ENCODE results near the gene FHIT. TPM values are rescaled to one million over a fixed set of nuclear protein-coding genes. Genes with fewer than 3 reads are reported as not detected.

The FHIT gene
- total RNA-seq, 1 experiment from 2014 or later = 2.1 TPM

DNA sequence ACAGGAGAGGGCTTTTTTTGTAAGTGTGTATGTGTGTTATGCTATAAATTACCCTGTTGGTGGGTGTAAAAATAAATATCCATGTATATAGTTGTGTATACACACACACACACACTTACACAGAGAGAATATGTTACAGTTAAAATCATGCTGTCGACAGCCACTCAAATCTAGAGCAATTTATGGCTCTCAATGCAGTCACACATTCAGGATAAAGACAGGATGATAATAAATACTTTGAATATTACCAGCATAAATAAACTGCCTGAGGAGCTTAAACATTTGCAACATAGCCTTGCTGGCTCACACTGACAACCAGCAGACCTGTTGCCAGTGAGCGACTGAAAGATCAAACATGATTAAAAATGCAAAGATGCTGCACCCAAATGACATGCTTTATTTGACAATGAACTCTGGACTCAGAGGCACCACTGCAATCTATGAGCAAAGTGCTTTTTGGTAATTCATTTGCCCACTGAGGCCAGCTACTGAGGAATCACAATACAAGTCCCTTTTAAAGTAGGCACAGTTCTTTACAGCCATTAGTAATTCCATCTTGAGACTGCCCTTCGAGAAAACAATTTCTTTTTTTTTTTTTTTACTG lies 458.9 kb downstream of the FHIT start:
- no peak for DNase-seq (ENCODE audit: extremely low read depth, low read depth)

GRCh38 chr3:60788185-60788584 lies 463.1 kb downstream of the FHIT start:
- DNase-seq (ENCODE audit: extremely low read depth, low read depth) = no peak

DNA sequence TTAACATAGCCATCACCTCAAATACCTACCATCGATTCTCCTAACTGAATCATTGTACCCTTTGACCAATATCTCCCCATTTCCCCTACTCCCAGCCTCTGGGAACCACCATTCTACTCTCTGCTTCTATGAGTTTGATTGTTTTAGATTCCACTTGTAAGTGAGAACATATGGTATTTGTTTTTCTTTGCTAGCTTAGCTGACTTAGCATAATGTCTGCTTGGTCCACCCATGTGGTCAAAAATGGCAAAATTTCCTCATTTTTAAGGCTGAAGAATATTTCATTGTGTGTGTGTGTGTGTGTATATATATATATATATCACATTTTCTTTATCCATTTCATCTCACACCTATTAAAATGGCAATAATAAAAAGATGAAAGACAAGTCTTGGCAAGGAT lies 469.3 kb downstream of the FHIT start:
- no peak for DNase-seq (ENCODE audit: extremely low read depth, low read depth)

- no peak for DNase-seq (ENCODE audit: extremely low read depth, low read depth)
Measured at GRCh38 chr3:60779637-60780036, 471.6 kb downstream of the FHIT start.

DNA sequence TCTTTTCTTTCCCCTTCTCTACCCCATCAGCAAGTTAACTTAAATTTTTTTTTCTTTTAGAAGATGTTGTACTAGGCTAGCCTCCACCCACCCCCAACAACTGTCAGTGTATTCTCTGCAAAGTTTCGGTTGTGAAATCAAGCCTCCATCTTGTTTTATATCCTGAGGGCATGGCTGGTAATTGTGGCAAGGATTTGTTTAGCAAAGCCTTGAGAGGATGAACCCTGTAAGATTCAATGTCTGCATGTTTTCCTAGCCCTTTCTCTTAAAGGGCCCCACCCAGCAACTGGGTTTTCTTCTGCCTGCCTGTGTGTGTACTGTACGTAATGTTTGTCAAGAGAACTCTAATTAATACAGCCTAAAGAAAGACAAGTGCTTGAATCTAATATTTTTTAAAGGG lies 475.3 kb downstream of the FHIT start:
- DNase-seq (ENCODE audit: extremely low read depth, low read depth) = no peak

GRCh38 chr3:60774617-60775016 lies 476.6 kb downstream of the FHIT start:
- DNase-seq (ENCODE audit: extremely low read depth, low read depth) = no peak

- DNase-seq (ENCODE audit: extremely low read depth, low read depth) = no peak
Measured at GRCh38 chr3:60772584-60772983, 478.7 kb downstream of the FHIT start.

DNA sequence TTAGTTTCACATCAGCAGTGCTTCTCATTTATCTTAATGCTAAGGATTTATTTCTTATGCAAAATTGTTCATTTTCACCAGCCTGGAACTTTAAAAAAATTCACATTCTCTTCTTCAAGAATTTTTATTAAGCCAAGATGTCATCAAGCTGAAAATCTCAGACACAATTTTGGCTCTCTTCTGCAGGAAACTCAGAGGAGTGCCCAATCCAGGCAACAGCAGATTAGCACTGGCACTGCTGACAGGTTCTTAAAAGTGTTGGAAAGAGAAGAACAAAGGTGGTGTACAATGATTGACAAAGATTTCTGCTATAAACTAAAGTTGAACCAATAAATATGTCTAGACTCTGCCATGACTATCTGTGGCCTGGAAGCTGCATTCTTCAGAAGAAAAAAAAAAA lies 479.5 kb downstream of the FHIT start:
- no peak for DNase-seq (ENCODE audit: extremely low read depth, low read depth)

GRCh38 chr3:60770532-60770931 lies 480.7 kb downstream of the FHIT start:
- no peak for DNase-seq (ENCODE audit: extremely low read depth, low read depth)

DNA sequence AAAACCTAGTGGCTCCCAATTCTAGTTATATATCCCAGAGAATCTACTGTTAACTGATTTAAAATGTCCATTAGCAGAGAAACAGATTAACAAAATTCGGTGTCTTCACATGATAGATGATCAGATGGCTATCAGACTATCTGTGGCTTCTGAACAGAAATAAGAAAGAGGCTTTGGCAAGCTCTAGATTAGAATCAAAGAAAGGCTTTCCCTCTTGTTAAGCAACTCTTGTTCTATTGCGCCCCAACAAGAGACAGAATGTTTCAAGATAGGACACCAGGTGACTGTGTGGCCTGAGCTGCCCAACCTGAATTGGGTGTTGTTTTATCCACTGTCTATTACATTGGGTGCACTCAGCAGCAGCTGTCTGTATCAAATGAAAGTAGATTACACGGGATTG lies 483.7 kb downstream of the FHIT start:
- no peak for DNase-seq (ENCODE audit: extremely low read depth, low read depth)

DNA sequence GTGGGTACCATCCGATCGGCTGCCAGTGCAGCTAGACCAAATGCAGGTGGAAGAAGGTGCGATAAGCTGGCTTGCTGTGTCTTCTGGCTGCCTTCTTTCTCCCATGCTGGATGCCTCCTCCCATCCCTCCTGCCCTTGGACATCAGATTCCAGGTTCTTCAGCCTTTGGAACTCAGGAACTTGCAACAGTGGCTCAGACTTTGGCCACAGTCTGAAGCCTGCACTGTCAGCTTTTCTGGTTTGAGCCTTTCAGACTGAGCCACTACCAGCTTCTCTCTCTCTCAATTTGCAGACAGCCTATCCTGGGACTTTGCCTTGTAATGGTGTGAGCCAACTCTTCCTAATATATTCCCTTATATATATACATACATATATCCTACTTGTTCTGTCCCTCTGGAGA lies 485.5 kb downstream of the FHIT start:
- no peak for DNase-seq (ENCODE audit: extremely low read depth, low read depth)

GRCh38 chr3:60764870-60765269 lies 486.4 kb downstream of the FHIT start:
- no peak for DNase-seq (ENCODE audit: extremely low read depth, low read depth)

GRCh38 chr3:60760145-60760544 lies 491.1 kb downstream of the FHIT start:
- no peak for DNase-seq (ENCODE audit: extremely low read depth, low read depth)

DNA sequence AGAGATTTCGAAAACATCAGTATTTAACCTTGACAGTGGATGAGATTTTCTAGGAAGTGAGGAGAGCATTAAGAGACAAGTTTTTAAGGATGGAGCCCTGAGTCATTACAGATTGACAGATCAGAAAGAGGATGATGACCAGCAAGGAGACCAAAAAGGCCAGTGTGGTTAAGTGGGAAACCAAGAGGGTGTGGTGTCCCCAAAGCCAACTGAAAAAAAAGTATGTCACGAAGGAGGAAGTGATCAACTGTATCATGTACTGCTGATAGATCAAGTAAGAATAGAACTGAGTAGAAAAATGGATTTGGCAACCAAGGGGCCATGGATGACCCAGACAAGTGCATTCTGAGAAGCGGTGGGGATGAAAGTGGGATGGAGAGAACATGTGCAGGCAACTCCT lies 491.8 kb downstream of the FHIT start:
- DNase-seq (ENCODE audit: extremely low read depth, low read depth) = no peak

- no peak for DNase-seq (ENCODE audit: extremely low read depth, low read depth)
Measured at GRCh38 chr3:60758831-60759230, 492.4 kb downstream of the FHIT start.

GRCh38 chr3:60758171-60758570 lies 493.1 kb downstream of the FHIT start:
- no peak for DNase-seq (ENCODE audit: extremely low read depth, low read depth)

GRCh38 chr3:60757724-60758123 lies 493.5 kb downstream of the FHIT start:
- no peak for DNase-seq (ENCODE audit: extremely low read depth, low read depth)

DNA sequence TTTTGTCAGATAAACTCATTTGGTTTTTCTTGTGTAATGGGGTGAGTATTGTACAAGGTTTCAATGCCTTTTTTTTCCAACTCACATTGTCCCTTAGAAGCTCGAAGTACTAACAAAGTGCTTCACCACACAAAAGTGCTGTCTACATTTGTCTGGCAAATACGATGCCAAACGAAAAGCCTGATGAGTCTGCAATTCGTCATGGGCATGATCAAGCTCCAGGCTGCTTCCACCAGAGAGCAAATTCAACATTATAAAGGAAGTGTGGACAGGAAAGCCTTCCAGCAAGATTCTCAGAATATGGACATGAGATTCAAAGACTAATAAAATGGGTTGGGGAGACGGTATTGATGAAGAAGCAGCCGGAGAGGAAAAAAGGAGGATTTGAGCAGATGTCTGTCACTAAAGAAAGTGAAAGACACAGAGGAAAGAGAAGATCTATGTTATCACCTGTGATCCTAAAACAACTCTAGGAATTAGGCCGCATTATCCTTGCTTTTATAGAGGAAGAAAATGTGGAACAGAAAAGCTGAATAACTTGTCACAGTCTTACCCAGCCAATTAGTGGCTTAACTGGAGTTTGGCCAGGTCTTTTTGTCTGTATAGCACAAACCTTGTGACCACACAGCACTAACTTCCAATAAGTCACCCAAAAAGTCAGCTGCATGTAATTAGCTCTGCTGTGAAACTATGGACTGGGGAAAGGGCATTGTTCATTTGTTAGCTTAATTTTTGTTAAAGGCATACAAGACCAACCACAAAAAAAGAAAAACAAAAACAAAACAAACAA lies 494.8 kb downstream of the FHIT start:
- no peak for DNase-seq (ENCODE audit: extremely low read depth, low read depth)

GRCh38 chr3:60755094-60755493 lies 496.2 kb downstream of the FHIT start:
- DNase-seq (ENCODE audit: extremely low read depth, low read depth) = no peak

- DNase-seq (ENCODE audit: extremely low read depth, low read depth) = no peak
Measured at GRCh38 chr3:60754617-60755016, 496.6 kb downstream of the FHIT start.

- DNase-seq (ENCODE audit: extremely low read depth, low read depth) = no peak
Measured at GRCh38 chr3:60752809-60753208, 498.4 kb downstream of the FHIT start.

GRCh38 chr3:60746695-60747416 lies 504.4 kb downstream of the FHIT start:
- DNase-seq (ENCODE audit: extremely low read depth, low read depth) = no peak

All from NCI-H460 (cell line).